Right kidney (tissue), 1 donor: ENCODE data around the gene DSC3.

Experiments used
- DNase-seq: peaks from one replicate; pipeline ENCODE4 v3.0.0-alpha.2; 2016

DSC3 gene

DNA sequence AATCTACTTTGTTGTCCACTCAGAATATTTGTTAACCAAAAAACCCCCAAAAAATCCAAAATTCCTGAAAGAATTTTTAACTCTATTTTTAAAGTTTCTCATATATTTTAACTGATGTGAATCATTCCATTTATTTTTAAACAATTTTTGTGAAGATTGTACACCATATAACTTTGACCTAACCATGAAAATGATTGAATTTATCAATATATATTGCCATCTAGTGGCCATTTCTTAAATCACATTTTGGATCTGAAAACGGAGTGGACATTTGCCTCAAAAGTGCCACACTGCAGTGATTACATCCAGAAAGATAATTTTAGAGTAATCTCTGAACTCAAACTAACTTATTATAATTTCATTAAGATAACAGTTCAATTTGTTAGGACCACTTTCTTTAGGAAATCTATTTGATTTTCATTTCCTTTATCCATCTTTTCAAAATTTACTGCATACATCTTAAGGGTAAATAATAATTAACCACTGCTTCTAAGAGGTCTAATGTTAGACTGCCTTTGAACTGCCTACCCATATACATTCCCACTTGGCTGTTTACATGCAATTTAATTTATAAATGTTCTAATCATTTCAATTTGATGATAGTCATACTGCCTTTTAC, 71.1 kb downstream of the DSC3 start:
- DNase-seq: peak; percentile 6

GRCh38 chr18:30970196-30970816, 72.2 kb downstream of the DSC3 start:
- DNase-seq: peak; percentile 9

- no peak for DNase-seq
These were observed 72.8 kb downstream of the DSC3 start for GRCh38 chr18:30969670-30970170.

GRCh38 chr18:30967701-30968100, 74.8 kb downstream of the DSC3 start:
- DNase-seq: no peak

DNA sequence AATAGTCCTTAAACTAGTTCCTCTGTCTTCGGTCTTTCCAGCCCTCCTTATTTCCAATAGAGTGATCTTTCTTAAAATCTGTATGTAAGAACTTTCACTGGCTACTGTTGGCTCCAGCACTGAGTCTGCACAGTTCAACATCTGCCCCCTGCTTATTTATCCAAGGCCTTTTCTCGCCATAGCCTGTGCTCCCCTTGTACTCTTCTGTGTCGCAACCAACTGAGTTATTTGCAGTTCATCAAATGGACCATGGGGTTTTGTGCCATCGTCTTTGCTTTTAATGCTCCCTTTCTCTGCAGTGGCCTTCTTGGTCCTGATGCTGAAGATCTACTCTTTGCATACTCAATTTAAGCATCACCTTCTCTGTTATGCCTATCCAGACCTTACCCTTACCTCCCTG, 77.3 kb downstream of the DSC3 start:
- no peak for DNase-seq

DNA sequence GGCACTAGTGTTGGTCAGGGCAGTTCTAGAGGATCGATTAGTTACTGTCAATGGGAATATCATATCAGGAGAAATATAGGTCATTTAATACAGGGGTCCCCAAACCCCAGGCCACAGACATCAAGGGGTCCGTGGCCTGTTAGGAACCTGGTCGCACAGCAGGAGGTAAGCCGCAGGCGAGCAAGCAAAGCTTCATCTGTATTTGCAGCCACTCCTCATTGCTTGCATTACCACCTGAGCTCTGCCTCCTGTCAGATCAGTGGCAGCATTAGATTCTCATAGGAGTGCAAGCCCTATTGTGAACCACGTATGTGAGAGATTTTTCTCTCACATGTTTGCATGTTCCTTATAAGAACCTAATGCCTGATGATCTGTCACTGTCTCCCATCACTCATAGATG, 81.9 kb downstream of the DSC3 start:
- no peak for DNase-seq

DNA sequence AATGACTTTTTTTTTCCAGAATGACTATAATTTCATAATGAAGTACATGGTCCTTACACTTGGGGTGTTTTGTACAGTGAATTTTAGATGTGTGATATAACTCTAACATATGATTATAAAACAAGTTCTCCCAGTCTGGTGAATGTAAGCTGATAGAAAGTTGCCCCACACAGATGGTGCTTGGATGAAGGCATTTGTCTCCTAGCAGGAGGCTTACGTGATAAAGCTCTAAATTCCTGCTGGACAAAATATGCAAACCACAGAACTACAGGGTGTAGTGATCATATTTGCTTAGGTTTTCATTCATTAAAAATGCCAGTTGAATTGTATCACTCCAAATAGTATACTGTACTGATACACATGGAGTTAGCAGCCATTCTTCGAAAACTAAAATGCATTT, 85.5 kb downstream of the DSC3 start:
- DNase-seq: no peak

DNA sequence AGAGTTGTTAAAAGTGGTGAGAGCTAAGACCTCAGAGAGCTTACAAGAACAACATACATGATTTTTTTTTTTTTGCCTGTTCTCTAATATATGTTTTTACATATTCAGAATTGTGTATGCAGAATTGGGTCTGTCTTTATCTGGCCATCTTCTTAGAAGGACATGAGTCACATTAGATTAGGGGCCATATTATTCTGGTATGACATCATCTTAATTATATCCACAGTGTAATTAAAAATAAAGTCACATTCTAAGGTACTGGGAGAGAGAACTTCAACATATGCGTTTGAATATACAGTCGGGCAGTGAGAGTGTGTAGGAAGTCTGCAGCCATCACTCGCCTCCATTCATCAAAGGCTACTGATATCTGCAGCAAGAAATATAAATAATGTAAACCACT, 88.3 kb downstream of the DSC3 start:
- no peak for DNase-seq

- no peak for DNase-seq
These were observed 96.8 kb downstream of the DSC3 start for GRCh38 chr18:30945761-30946160.

- no peak for DNase-seq
These were observed 97.6 kb downstream of the DSC3 start for GRCh38 chr18:30944773-30945417.

GRCh38 chr18:30940952-30941539, 101.5 kb downstream of the DSC3 start:
- no peak for DNase-seq
